Breast epithelium (tissue), 4 donors: ENCODE data around the gene SATB1. TPM values are rescaled to one million over a fixed set of nuclear protein-coding genes. Genes with fewer than 3 reads are reported as not detected.
A peak's percentile ranks its signal among the peaks of the same experiment; 100 is the strongest.

Experiments
- DNase-seq, 2 donors: peaks; one replicate each; pipeline ENCODE4 v3.0.0-alpha.2; 2019; ENCODE audit warnings: low spot score in 2 of 2
- H3K27ac ChIP-seq, 2 donors: fragments of 200-600 bp; sonication (generic) in 1 of 2; one replicate each; pipeline ENCODE4 v1.5.1; 2016 to 2019; ENCODE audit warnings: mild to moderate bottlenecking in 1 of 2
- H3K27me3 ChIP-seq, 2 donors: fragments of 200-600 bp; sonication (generic) in 1 of 2; one replicate each; pipeline versions ENCODE4 v1.5.1 to v1.6.0; 2017 to 2019; ENCODE audit warnings: control low read depth in 1 of 2, mild to moderate bottlenecking in 1 of 2
- H3K36me3 ChIP-seq: fragments of 200-600 bp; one replicate; pipeline ENCODE4 v1.5.1; 2019
- H3K4me1 ChIP-seq, 2 donors: fragments of 200-600 bp; sonication (generic); one replicate each; pipeline ENCODE4 v1.5.1; 2016 to 2019; ENCODE audit warnings: control low read depth in 1 of 2
- H3K4me3 ChIP-seq, 3 donors: fragments of 200-600 bp; sonication (generic); 1 replicate in 2 of 3; 2 replicates in 1 of 3; pipeline ENCODE4 v1.5.1; 2016 to 2019; ENCODE audit warnings: mild to moderate bottlenecking in 3 of 3, moderate library complexity in 2 of 3
- H3K9me3 ChIP-seq, 2 donors: fragments of 200-600 bp; sonication (generic) in 1 of 2; one replicate each; pipeline ENCODE4 v1.5.1; 2016 to 2019; ENCODE audit warnings: control low read depth in 1 of 2
- CTCF ChIP-seq, 3 donors: fragments of 450-650 bp; IDR thresholded peaks; one replicate each; pipeline ENCODE4 v1.5.1; 2016 to 2017; ENCODE audit warnings: antibody characterized with exemption in 3 of 3, mild to moderate bottlenecking in 3 of 3, moderate library complexity in 3 of 3
- POLR2A ChIP-seq: fragments of 450-650 bp; IDR thresholded peaks from one replicate; pipeline ENCODE4 v1.6.1; 2016; ENCODE audit warnings: antibody characterized with exemption, mild to moderate bottlenecking, moderate library complexity
- POLR2AphosphoS5 ChIP-seq, 3 donors: sonication (generic); formaldehyde crosslinking; IDR thresholded peaks; one replicate each; pipeline ENCODE4 v1.6.1; 2017; ENCODE audit warnings: antibody characterized with exemption in 3 of 3
- intact Hi-C: fragments of 100-400 bp; cut with DNase I; formaldehyde crosslinking; loops from one replicate; pipeline ENCODE4 v1.15.1; 2023; ENCODE audit warnings: low total_unique reads
- total RNA-seq, 3 donors: library from RNA; depleted of rRNA; stranded (reverse); fragments of >200 nt; gene quantifications; one replicate each; pipeline ENCODE4 v1.1.0, GENCODE V29; 2016

SATB1 gene
- total RNA-seq, 3 donors from 2014 or later, result 25.4 to 55.5 (median 51.1) TPM

DNA sequence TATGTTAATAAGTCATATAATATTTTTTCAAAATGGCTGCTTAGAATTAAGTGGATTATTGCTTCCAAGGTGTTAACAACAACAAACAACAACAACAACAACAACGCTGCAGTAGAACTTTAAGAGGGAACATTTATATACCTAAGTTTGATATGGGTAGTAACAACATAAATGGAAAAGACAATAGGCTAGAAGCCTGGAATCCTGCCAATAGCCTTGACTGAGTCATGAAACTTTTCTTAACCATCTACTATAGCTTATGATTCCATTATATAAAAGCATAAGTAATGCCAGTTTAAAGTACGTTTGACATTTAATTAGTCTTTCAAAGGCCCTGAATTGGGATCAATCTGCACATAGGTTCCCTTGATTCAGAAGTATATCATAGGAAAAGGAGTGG lies 31.2 kb downstream of the SATB1 start:
- DNase-seq, result no peak
- intact Hi-C loops, result no loop called here

GRCh38 chr3:18390024-18390660 lies 35.0 kb downstream of the SATB1 start:
- no peaks in the 10 kb centered on the region for H3K9me3 ChIP-seq
- intact Hi-C loops, result no loop called here
- no peaks in the 10 kb centered on the region for H3K4me1 ChIP-seq
- H3K36me3 ChIP-seq, result no peaks in the 10 kb centered on the region
- TF ChIP-seq POLR2AphosphoS5 (IDR thresholded peaks at IDR 0.05) (no peak), CTCF (IDR thresholded peaks at IDR 0.05) (no peak), POLR2A (no peak)
- H3K27me3 ChIP-seq, result no peaks in the 10 kb centered on the region
- H3K4me3 ChIP-seq, result no peak overlapping the region
- no peak overlapping the region for H3K27ac ChIP-seq
- no peak for DNase-seq

More for the DNA sequence above, 31.2 kb downstream of the SATB1 start:
- no peaks in the 10 kb centered on the region for H3K27me3 ChIP-seq
- no peaks in the 10 kb centered on the region for H3K36me3 ChIP-seq
- no peaks in the 10 kb centered on the region for H3K4me1 ChIP-seq
- H3K4me3 ChIP-seq, result no peak overlapping the region
- TF ChIP-seq POLR2A (no peak), POLR2AphosphoS5 (IDR thresholded peaks at IDR 0.05) (no peak), CTCF (IDR thresholded peaks at IDR 0.05) (no peak)
- no peaks in the 10 kb centered on the region for H3K9me3 ChIP-seq
- H3K27ac ChIP-seq, result no peak overlapping the region

GRCh38 chr3:18389108-18389733 lies 35.9 kb downstream of the SATB1 start:
- H3K36me3 ChIP-seq, result no peaks in the 10 kb centered on the region
- no peak overlapping the region for H3K27ac ChIP-seq
- intact Hi-C loops, result no loop called here
- no peak for DNase-seq
- no peak overlapping the region for H3K4me3 ChIP-seq
- no peaks in the 10 kb centered on the region for H3K4me1 ChIP-seq
- H3K27me3 ChIP-seq, result no peaks in the 10 kb centered on the region
- no peaks in the 10 kb centered on the region for H3K9me3 ChIP-seq
- TF ChIP-seq POLR2A (no peak), CTCF (IDR thresholded peaks at IDR 0.05) (peak in 1 of 3 donors; percentile 36), POLR2AphosphoS5 (IDR thresholded peaks at IDR 0.05) (no peak)

GRCh38 chr3:18386274-18386890 lies 38.8 kb downstream of the SATB1 start:
- no peaks in the 10 kb centered on the region for H3K4me1 ChIP-seq
- DNase-seq, result no peak
- no peaks in the 10 kb centered on the region for H3K36me3 ChIP-seq
- no peak for TF ChIP-seq POLR2A
- TF ChIP-seq CTCF (IDR thresholded peaks at IDR 0.05), result no peak
- TF ChIP-seq POLR2AphosphoS5 (IDR thresholded peaks at IDR 0.05), result no peak
- intact Hi-C loops, result no loop called here
- H3K27ac ChIP-seq, result no peak overlapping the region
- H3K27me3 ChIP-seq, result no peaks in the 10 kb centered on the region
- no peaks in the 10 kb centered on the region for H3K9me3 ChIP-seq
- H3K4me3 ChIP-seq, result no peak overlapping the region

DNA sequence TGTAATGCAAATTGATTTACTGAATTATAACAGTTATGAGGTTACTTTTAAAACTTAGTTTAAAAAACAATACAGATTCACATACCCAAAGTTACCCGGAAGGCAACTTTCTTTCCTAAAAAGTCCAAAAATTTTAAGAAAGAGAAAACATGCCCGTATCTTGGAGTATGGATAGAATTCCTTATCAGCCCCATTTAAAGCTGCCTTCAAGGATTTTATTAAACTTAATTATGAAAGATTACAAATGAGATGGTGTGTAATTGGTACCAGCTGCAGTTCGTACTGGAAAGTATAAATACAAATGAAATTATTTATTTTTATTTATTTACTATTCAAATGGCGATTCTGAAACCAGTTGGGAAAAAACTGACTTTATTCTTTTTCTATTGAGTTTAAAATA lies 39.4 kb downstream of the SATB1 start:
- H3K36me3 ChIP-seq, result no peaks in the 10 kb centered on the region
- H3K9me3 ChIP-seq, result no peaks in the 10 kb centered on the region
- H3K27ac ChIP-seq, result no peak overlapping the region
- no peaks in the 10 kb centered on the region for H3K27me3 ChIP-seq
- H3K4me3 ChIP-seq, result no peak overlapping the region
- intact Hi-C loops, result no loop called here
- no peaks in the 10 kb centered on the region for H3K4me1 ChIP-seq
- no peak for TF ChIP-seq POLR2A
- no peak for TF ChIP-seq POLR2AphosphoS5 (IDR thresholded peaks at IDR 0.05)
- no peak for TF ChIP-seq CTCF (IDR thresholded peaks at IDR 0.05)
- no peak for DNase-seq
